Measurements from ENCODE around the gene DYNLT1.
"Not testable (repeated sequence)": the region's sequence is repeated elsewhere in the genome, so short reads cannot be mapped to it uniquely, and the experiment has no call there.

Gene DYNLT1

DNA sequence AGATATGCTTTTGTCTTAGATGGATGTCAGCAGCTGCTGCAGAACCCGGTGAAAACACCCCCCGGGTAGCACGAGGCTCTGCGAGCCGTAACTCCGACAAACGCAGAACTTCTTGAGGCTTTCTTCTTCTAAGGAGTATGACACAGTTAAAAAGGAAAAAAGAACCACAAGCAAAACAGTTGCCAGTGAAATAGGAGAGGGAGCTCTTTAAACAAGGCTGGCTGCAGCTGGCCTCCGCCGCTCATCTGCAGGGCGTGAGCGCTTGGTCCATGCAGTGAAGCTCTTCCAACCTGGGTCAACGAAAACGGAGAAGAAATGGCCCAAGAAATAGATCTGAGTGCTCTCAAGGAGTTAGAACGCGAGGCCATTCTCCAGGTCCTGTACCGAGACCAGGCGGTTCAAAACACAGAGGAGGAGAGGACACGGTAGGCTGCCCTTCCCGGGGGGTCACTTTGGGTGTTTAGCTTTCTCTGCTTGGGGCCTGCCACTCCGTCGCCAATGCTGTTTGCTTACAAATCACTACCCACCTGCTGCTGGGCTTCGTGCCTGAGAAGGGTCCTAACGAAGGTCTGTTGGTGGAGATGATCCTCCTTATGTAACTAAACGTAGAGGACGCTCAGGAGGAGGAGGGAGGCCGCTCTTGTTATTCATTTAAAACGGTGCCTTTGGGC lies 18.5 kb upstream of the DYNLT1 start:
- DNase-seq: peak; percentile 31

DNA sequence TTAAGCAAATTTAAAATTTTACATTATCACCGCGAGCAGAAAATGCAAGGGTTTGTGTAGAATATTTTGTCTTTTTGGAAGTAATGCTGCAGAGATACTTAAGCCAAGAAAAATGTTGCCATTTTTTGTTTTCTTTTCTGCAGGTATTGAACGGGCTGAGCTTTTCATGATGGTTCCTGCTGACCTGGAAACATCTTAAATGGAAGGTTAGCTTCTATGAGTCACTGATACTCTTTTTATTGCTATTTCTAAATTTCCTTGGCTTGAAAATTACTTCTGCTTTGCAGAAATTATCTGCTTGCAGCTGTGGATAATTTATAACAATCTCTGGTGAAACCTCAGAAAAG lies 18.0 kb upstream of the DYNLT1 start:
- no peak for DNase-seq

- no peak for DNase-seq
Observed at GRCh38 chr6:158661156-158661685, 16.7 kb upstream of the DYNLT1 start.

DNA sequence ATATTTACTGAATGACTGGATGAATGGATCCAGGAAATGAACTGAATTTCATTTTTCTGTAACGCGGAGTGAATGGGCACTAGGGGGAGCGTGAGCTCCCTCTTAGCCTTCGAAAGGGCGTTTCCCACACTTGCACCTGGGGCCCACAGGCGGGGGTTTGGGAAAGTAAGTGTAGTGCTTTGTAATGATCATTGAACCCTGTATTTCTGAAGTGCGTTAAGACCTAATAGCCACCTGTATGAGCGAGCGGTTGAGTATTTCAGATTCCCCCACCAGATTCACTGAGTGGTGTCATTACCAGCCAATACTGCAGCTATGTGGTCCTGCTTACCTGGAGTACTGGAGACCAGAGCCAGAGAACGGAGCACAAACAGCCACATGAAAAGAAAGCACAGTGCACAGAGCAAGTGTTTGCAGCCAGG lies 15.8 kb upstream of the DYNLT1 start:
- peak; percentile 54 for DNase-seq

DNA sequence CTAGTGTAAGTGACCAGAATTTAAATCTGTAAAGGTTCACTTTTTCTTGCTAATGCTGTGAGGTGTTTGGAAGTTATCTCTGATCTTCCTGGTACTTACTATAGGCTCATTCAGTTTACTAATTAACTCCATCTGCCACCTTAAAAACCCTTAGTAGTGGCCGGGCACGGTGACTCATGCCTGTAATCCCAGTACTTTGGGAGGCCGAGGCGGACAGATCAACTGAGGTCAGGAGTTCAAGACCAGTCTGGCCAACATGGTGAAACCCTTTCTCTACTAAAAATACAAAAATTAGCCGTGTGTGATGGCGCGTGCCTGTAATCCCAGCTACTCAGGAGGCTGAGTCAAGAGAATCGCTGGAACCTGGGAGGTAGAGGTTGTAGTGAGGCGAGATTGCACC lies 12.4 kb upstream of the DYNLT1 start:
- DNase-seq: not testable (repeated sequence)

DNA sequence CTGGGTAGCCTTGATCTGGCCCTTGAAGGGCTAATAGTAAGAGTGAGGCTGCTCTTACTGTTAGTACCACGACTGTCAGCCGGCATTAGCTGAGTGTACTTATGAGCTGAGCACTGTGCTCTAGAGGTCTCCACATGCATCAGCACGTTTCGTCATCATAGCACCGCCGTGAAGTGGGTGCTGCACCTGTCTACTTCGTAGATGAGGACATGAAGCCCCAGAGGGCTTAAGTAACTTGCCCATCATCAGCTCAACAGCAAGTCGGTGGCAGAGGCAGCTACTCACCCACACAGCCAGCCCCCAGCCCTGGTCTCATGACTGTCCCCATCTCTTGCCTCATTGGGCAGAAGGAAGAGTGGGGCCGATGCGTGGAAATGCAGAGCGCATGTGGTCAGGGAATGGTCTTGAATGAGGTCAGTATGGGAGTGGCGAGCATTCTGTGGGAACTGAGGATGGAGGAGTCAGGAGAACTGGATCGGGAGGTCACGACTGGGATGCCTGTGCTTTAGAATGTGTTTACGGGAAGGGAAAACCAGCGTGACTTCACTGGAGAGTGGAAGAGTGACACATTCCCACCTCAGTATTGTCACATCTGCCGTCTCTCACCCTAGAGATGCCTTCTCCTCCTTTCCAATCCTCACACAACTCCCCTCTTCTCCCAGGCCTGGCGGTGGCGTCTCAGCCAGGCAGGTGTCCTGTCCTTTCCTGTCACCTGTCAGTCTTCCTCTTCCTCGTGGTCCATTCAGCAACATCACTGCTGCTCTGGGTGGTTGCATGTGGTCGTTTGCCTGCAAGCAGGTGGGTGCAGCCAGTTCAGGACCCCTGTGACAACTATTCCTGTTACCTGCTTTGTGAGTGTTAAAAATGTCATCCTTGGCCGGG lies 11.3 kb upstream of the DYNLT1 start:
- DNase-seq: no peak

DNA sequence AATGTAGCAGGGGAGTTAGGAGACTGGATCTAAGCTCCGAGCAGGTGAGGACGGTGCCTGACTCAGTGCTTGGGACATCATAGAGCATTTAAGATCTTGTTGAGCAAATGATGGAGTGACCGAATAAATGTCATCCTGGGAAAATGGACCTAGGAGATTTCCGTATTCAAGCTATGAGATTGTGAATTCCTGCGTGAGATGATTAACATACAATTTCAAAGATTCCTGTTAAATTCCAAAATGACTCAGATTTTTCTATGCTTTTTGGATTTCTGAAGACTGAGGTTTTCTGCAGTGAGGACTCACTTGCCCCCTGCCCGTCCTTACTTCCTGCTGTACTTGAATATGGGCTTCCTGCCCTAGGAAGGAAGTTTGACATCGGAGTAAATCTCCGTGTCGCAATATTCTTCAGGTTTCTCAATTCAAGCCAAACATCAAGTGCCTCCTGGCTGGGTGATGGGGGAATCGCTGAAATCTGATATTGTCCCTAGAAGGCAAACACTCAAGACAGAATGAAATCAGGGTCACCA lies 10.5 kb upstream of the DYNLT1 start:
- no peak for DNase-seq

- DNase-seq: peak; percentile 66
Observed at GRCh38 chr6:158654498-158654897, 10.0 kb upstream of the DYNLT1 start.

DNA sequence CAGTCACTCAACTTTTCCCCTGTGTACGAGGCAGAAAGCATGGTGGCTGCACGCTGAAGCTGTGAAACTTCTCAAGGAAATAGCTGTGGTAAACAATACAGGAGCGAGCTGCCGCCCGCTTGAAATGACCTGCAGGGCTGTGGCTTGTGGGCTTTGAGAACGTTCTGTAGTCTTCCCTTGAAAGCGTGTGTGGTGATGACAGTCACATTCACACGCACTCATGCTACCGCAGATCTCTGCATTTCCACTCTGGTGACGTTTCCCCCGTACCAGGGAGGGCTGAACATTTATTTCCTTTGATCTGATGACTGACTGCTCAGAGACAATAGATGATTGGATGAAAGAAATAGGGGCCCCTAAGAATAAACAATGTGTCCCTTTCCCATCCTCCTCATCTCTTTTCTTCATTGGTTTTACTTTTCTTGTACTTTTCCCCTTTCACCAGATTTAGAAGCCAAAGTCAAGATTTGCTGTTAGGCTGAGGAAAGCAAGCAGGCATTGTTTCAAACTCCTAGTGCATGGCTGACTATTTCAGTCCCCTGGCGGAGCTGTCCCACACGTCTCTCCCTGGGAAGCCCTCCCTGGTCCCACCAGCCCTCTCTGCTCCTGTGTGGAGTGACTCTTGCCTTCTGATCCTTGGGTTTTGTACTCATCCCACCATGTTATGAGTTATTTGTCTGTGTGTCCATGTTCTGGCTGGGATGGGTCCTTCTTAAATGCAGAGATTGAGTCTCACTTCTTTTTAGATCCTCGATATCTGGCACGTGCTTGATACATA lies 9.2 kb upstream of the DYNLT1 start:
- peak; percentile 93 for DNase-seq

DNA sequence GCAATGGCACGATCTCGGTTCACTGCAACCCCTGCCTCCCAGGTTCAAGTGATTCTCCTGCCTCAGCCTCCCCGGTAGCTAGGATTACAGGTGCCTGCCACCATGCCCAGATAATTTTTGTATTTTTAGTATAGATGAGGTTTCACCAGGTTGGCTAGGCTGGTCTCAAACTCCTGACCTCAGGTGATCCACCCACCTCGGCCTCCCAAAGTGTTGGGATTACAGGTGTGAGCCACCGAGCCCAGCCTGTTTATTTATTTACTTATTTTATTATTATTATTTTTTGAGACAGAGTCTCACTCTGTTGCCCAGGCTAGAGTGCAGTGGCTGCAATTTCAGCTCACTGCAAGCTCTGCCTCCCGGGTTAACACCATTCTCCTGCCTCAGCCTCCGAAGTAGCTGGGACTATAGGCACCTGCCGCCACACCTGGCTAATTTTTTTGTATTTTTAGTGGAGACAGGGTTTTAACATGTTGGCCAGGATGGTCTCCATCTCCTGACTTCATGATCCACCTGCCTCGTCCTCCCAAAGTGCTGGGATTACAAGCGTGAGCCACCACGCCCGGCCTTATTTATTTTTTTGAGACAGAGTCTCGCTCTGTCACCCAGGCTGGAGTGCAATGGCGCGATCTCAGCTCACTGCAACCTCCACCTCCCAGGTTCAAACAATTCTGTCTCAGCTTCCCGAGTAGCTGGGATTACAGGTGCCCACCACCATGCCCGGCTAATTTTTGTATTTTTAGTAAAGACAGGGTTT lies 7.6 kb upstream of the DYNLT1 start:
- not testable (repeated sequence) for DNase-seq

DNA sequence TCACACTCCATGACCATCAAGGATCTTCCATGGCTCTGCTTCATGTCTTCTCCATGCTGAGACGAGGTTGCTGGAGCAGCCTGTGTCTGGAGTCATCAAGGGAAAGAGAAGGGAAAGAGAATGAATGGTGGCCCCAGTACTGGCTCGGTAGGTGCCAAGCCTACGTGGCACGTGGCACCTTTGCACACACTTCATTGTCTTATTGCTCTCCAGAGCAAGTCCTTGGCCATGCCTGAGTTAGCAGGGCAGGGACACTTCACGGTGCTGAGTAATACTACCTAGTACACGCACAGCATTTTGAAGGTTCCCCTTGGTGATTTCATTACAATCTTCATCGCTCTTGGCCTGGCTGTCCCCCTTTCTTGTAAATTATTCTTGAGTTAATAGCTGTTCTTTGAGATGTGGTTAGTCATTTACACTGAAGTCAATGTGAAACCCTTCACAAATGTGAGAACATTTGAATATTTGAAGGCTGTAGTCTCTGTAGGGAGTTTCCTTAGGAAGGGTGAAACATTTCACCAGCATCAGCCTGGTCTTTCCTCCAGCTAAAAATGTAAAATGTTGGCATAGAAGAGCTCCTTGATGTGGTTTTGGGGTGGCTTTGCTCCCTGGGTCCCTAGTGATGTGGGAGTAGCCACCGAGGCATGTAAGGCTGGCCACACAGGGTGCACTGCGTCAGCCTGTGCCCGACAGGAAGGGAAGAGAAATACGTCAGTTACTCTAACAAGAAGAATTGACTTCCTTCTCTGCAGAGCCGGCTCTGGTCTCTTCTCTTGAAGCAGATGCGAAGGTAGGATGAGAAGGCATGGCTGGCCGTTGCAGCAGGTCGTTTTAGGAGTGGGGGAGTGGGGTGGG lies 5.0 kb upstream of the DYNLT1 start, which contains the start of gene SYTL3:
TSS of gene SYTL3 (plus strand) at position 766 of the 855 bp plus-strand sequence. CDS start 13,215 bp downstream, outside the sequence.
- DNase-seq: peak; percentile 90

DNA sequence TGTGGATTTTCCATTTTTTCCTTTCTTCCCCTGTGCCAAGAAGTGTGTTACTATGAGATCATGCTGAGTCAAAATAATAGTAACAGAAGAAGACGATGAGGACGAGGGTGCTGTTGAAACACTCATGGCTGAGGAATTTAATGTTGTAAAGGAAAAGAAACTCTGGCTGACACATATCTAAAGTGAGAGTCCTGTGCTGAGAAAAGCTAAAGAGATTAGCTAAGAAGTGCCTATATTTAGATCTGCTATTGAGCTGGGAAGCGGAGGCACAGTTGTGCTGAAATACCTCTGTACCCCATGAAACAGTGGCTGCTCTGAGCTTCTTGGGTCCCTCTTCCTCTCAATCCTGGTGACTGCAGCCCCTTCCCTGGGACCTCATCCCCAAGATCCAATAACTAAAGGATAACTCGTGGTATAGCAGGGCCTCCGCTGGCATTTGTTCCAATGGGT lies 4.2 kb upstream of the DYNLT1 start:
- no peak for DNase-seq

DNA sequence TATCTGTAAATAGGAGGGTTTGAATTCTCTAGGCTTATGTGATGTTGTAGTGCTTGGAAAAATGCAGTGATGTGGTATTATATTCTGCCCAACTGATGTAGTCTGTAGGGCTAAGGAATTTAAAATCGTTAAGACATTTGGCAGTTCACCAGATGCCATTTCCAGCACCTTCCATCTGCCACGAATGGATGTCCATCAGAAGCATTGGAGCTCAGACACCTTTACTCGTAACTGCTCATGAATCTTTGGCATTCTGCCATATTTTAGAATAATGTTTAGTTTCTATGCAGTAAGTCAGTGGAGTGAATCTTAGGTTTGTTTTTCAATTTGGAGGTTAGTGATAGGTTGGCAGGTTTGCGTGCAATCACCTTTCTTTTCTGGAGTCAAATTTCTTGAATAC lies 3.0 kb upstream of the DYNLT1 start:
- no peak for DNase-seq

GRCh38 chr6:158646023-158646910 lies 1.7 kb upstream of the DYNLT1 start:
- DNase-seq: no peak

- DNase-seq: no peak
Observed at GRCh38 chr6:158645064-158646022, 800 bp upstream of the DYNLT1 start.

- DNase-seq: no peak
Observed at GRCh38 chr6:158643836-158644230, 710 bp downstream of the DYNLT1 start.

DNA sequence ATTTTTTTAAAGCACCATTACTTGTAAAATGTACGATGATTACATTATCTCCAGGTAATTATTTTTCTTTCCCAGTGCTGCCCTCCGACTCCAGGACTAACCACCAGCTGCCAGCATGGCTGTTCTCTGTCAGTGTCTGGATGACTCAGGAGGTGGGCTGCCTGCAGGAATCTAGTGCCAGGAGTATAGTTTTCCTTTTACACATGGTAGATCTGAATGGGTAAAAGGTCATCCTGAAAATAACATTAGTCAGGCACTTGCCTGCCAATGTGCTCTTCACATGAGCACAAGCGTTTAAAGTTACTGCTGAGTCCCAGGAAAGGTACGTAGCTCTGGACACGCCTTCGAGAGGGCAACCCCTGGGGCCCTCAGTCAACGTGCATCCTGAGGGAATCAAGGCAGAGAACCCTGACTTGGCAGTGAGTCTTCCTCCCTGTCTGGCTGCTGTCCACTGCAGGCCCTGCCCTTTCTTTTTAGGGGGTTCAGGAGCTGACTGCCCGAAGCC lies 2.4 kb downstream of the DYNLT1 start:
- DNase-seq: no peak

DNA sequence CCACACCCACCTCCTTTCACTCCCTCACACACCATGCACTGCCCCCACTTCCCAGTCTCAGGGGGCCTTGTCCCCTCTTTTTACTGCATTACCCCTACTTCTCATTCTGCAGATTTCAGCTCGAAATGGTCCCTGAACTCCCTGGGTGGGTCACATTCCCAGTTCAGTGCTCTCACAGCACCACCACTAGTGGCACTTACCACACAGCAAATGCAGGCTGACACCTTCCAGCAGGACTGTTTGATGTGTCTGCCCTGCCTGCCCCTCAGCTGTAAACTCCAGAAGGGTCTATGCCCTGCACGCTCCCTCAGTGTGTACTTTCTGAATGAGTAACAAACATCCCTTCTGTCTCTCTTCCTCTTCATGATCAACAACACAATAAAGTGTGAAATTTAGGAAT lies 4.0 kb downstream of the DYNLT1 start:
- no peak for DNase-seq

DNA sequence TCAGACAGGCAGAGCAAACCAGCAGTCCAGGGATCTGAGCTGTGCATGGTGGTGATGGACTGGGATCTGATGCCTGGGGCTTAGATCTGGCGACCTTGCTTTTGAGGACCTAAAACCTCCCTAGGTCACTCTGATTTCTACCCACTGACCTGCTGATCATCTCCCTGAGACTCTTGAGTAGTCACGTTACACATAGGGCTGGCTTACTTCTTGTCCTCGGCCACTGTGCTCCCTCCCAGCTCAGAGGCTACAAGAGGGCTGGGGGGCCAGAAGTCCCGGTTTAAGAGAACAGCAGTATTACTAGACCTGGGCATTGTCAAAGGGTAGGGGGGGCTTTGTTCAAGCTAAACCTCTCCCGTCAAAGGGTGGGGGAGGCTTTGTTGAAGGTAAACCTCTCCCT lies 5.5 kb downstream of the DYNLT1 start:
- no peak for DNase-seq
